ENCODE results near the gene THPO.

The THPO gene

GRCh38 chr3:184377882-184378445 lies at the start of gene THPO:
Gene THPO, minus strand, starts transcription at chr3:184378207. Its CDS starts 1,948 bp downstream, at chr3:184376259.
- Histone ChIP-seq H3K4me1 (ENCODE audit: control insufficient read depth in 1 of 2, insufficient read depth in 2 of 2, low read length in 2 of 2) (peaks cover 21 to 24% of the 10 kb centered on the region in 2 donors), H3K27me3 (ENCODE audit: control insufficient read depth in 1 of 2, insufficient read depth in 2 of 2, low read length in 2 of 2) (peaks cover 52 to 60% of the 10 kb centered on the region in 2 donors), H3K36me3 (ENCODE audit: control insufficient read depth in 1 of 2, insufficient read depth in 2 of 2, low read length in 2 of 2) (no peaks in the 10 kb centered on the region), H3K9ac (ENCODE audit: low read depth in 1 of 2, low read length in 2 of 2) (no peak within 1 kb of the TSS), H3K4me3 (ENCODE audit: low read depth in 1 of 2, low read length in 2 of 2) (no peak within 1 kb of the TSS), H3K9me3 (ENCODE audit: control insufficient read depth in 1 of 2, low read length in 2 of 2) (no peaks in the 10 kb centered on the region), H3K27ac (ENCODE audit: low read depth, low read length) (no peak within 1 kb of the TSS)

- Histone ChIP-seq H3K9me3 (ENCODE audit: control insufficient read depth in 1 of 2, low read length in 2 of 2) (no peaks in the 10 kb centered on the region), H3K9ac (ENCODE audit: low read depth in 1 of 2, low read length in 2 of 2) (no peak overlapping the region), H3K4me3 (ENCODE audit: low read depth in 1 of 2, low read length in 2 of 2) (no peak overlapping the region), H3K36me3 (ENCODE audit: control insufficient read depth in 1 of 2, insufficient read depth in 2 of 2, low read length in 2 of 2) (no peaks in the 10 kb centered on the region), H3K27ac (ENCODE audit: low read depth, low read length) (no peak overlapping the region), H3K27me3 (ENCODE audit: control insufficient read depth in 1 of 2, insufficient read depth in 2 of 2, low read length in 2 of 2) (no peaks in the 10 kb centered on the region), H3K4me1 (ENCODE audit: control insufficient read depth in 1 of 2, insufficient read depth in 2 of 2, low read length in 2 of 2) (no peaks in the 10 kb centered on the region)
These were observed 48.7 kb upstream of the THPO start for GRCh38 chr3:184426691-184427141.

- H3K9ac ChIP-seq (ENCODE audit: low read depth in 1 of 2, low read length in 2 of 2): no peak overlapping the region
- no peaks in the 10 kb centered on the region for H3K27me3 ChIP-seq (ENCODE audit: control insufficient read depth in 1 of 2, insufficient read depth in 2 of 2, low read length in 2 of 2)
These were observed 45.6 kb upstream of the THPO start for GRCh38 chr3:184423561-184423960.

GRCh38 chr3:184419171-184419570 lies 41.2 kb upstream of the THPO start:
- H3K4me1 ChIP-seq (ENCODE audit: control insufficient read depth in 1 of 2, insufficient read depth in 2 of 2, low read length in 2 of 2): no peaks in the 10 kb centered on the region
- H3K27me3 ChIP-seq (ENCODE audit: control insufficient read depth in 1 of 2, insufficient read depth in 2 of 2, low read length in 2 of 2): no peaks in the 10 kb centered on the region
- H3K27ac ChIP-seq (ENCODE audit: low read depth, low read length): no peak overlapping the region
- no peaks in the 10 kb centered on the region for H3K36me3 ChIP-seq (ENCODE audit: control insufficient read depth in 1 of 2, insufficient read depth in 2 of 2, low read length in 2 of 2)
- no peak overlapping the region for H3K9ac ChIP-seq (ENCODE audit: low read depth in 1 of 2, low read length in 2 of 2)
- no peak overlapping the region for H3K4me3 ChIP-seq (ENCODE audit: low read depth in 1 of 2, low read length in 2 of 2)
- no peaks in the 10 kb centered on the region for H3K9me3 ChIP-seq (ENCODE audit: control insufficient read depth in 1 of 2, low read length in 2 of 2)

More at GRCh38 chr3:184423561-184423960, 45.6 kb upstream of the THPO start:
- Histone ChIP-seq H3K27ac (ENCODE audit: low read depth, low read length) (no peak overlapping the region), H3K9me3 (ENCODE audit: control insufficient read depth in 1 of 2, low read length in 2 of 2) (no peaks in the 10 kb centered on the region), H3K4me1 (ENCODE audit: control insufficient read depth in 1 of 2, insufficient read depth in 2 of 2, low read length in 2 of 2) (no peaks in the 10 kb centered on the region), H3K4me3 (ENCODE audit: low read depth in 1 of 2, low read length in 2 of 2) (no peak overlapping the region), H3K36me3 (ENCODE audit: control insufficient read depth in 1 of 2, insufficient read depth in 2 of 2, low read length in 2 of 2) (no peaks in the 10 kb centered on the region)

- Histone ChIP-seq H3K4me1 (ENCODE audit: control insufficient read depth in 1 of 2, insufficient read depth in 2 of 2, low read length in 2 of 2) (no peaks in the 10 kb centered on the region), H3K4me3 (ENCODE audit: low read depth in 1 of 2, low read length in 2 of 2) (no peak overlapping the region), H3K9me3 (ENCODE audit: control insufficient read depth in 1 of 2, low read length in 2 of 2) (no peaks in the 10 kb centered on the region), H3K27ac (ENCODE audit: low read depth, low read length) (no peak overlapping the region), H3K36me3 (ENCODE audit: control insufficient read depth in 1 of 2, insufficient read depth in 2 of 2, low read length in 2 of 2) (no peaks in the 10 kb centered on the region), H3K27me3 (ENCODE audit: control insufficient read depth in 1 of 2, insufficient read depth in 2 of 2, low read length in 2 of 2) (peaks cover 0 to 3% of the 10 kb centered on the region in 2 donors), H3K9ac (ENCODE audit: low read depth in 1 of 2, low read length in 2 of 2) (no peak overlapping the region)
These were observed 39.8 kb upstream of the THPO start for GRCh38 chr3:184417619-184418327.

- Histone ChIP-seq H3K4me3 (ENCODE audit: low read depth in 1 of 2, low read length in 2 of 2) (no peak overlapping the region), H3K4me1 (ENCODE audit: control insufficient read depth in 1 of 2, insufficient read depth in 2 of 2, low read length in 2 of 2) (no peaks in the 10 kb centered on the region), H3K36me3 (ENCODE audit: control insufficient read depth in 1 of 2, insufficient read depth in 2 of 2, low read length in 2 of 2) (no peaks in the 10 kb centered on the region), H3K9me3 (ENCODE audit: control insufficient read depth in 1 of 2, low read length in 2 of 2) (no peaks in the 10 kb centered on the region), H3K9ac (ENCODE audit: low read depth in 1 of 2, low read length in 2 of 2) (no peak overlapping the region), H3K27me3 (ENCODE audit: control insufficient read depth in 1 of 2, insufficient read depth in 2 of 2, low read length in 2 of 2) (peaks cover 0 to 3% of the 10 kb centered on the region in 2 donors), H3K27ac (ENCODE audit: low read depth, low read length) (no peak overlapping the region)
These were observed 37.1 kb upstream of the THPO start for GRCh38 chr3:184415203-184415490.

- peaks cover 0 to 3% of the 10 kb centered on the region in 2 donors for H3K27me3 ChIP-seq (ENCODE audit: control insufficient read depth in 1 of 2, insufficient read depth in 2 of 2, low read length in 2 of 2)
- H3K27ac ChIP-seq (ENCODE audit: low read depth, low read length): no peak overlapping the region
- no peaks in the 10 kb centered on the region for H3K36me3 ChIP-seq (ENCODE audit: control insufficient read depth in 1 of 2, insufficient read depth in 2 of 2, low read length in 2 of 2)
These were observed 36.6 kb upstream of the THPO start for GRCh38 chr3:184414418-184415202.

GRCh38 chr3:184409946-184410500 lies 32.0 kb upstream of the THPO start:
- H3K9ac ChIP-seq (ENCODE audit: low read depth in 1 of 2, low read length in 2 of 2): no peak overlapping the region
- H3K9me3 ChIP-seq (ENCODE audit: control insufficient read depth in 1 of 2, low read length in 2 of 2): no peaks in the 10 kb centered on the region
- H3K27ac ChIP-seq (ENCODE audit: low read depth, low read length): no peak overlapping the region
- H3K27me3 ChIP-seq (ENCODE audit: control insufficient read depth in 1 of 2, insufficient read depth in 2 of 2, low read length in 2 of 2): peaks cover 0 to 3% of the 10 kb centered on the region in 2 donors
- no peak overlapping the region for H3K4me3 ChIP-seq (ENCODE audit: low read depth in 1 of 2, low read length in 2 of 2)
- H3K36me3 ChIP-seq (ENCODE audit: control insufficient read depth in 1 of 2, insufficient read depth in 2 of 2, low read length in 2 of 2): no peaks in the 10 kb centered on the region
- no peaks in the 10 kb centered on the region for H3K4me1 ChIP-seq (ENCODE audit: control insufficient read depth in 1 of 2, insufficient read depth in 2 of 2, low read length in 2 of 2)

More at GRCh38 chr3:184414418-184415202, 36.6 kb upstream of the THPO start:
- H3K9ac ChIP-seq (ENCODE audit: low read depth in 1 of 2, low read length in 2 of 2): no peak overlapping the region
- H3K4me3 ChIP-seq (ENCODE audit: low read depth in 1 of 2, low read length in 2 of 2): no peak overlapping the region
- no peaks in the 10 kb centered on the region for H3K9me3 ChIP-seq (ENCODE audit: control insufficient read depth in 1 of 2, low read length in 2 of 2)
- no peaks in the 10 kb centered on the region for H3K4me1 ChIP-seq (ENCODE audit: control insufficient read depth in 1 of 2, insufficient read depth in 2 of 2, low read length in 2 of 2)

GRCh38 chr3:184409331-184409926 lies 31.4 kb upstream of the THPO start:
- no peaks in the 10 kb centered on the region for H3K36me3 ChIP-seq (ENCODE audit: control insufficient read depth in 1 of 2, insufficient read depth in 2 of 2, low read length in 2 of 2)
- no peak overlapping the region for H3K27ac ChIP-seq (ENCODE audit: low read depth, low read length)
- H3K4me1 ChIP-seq (ENCODE audit: control insufficient read depth in 1 of 2, insufficient read depth in 2 of 2, low read length in 2 of 2): no peaks in the 10 kb centered on the region
- H3K9ac ChIP-seq (ENCODE audit: low read depth in 1 of 2, low read length in 2 of 2): no peak overlapping the region
- H3K4me3 ChIP-seq (ENCODE audit: low read depth in 1 of 2, low read length in 2 of 2): no peak overlapping the region
- no peaks in the 10 kb centered on the region for H3K9me3 ChIP-seq (ENCODE audit: control insufficient read depth in 1 of 2, low read length in 2 of 2)
- peaks cover 0 to 3% of the 10 kb centered on the region in 2 donors for H3K27me3 ChIP-seq (ENCODE audit: control insufficient read depth in 1 of 2, insufficient read depth in 2 of 2, low read length in 2 of 2)

Data from duodenal mucosa (tissue), 2 donors.